Liver (tissue), 3 donors: Measurements from ENCODE around the gene SUCLG2.

Source experiments
- CTCF ChIP-seq: fragments of 150-350 bp; IDR thresholded peaks from 2 replicates; pipeline ENCODE4 v1.5.1; 2017; ENCODE audit warnings: improper control_type of control experiment, low read depth, low read length; ENCODE audit not compliant: missing input control
- FOXA1 ChIP-seq: IDR thresholded peaks from 2 replicates; pipeline ENCODE4 v1.6.1; 2016; ENCODE audit warnings: antibody characterized with exemption
- GABPA ChIP-seq, 2 donors: IDR thresholded peaks in 1 of 2; conservative IDR thresholded peaks in 1 of 2; 2 replicates each; pipeline ENCODE4 v1.6.1; 2016; ENCODE audit warnings: antibody characterized with exemption in 2 of 2, mild to moderate bottlenecking in 1 of 2, moderate library complexity in 1 of 2
- HNF4A ChIP-seq, 2 donors: conservative IDR thresholded peaks; 2 replicates each; pipeline ENCODE4 v1.6.1; 2016; ENCODE audit warnings: antibody characterized with exemption in 2 of 2, mild to moderate bottlenecking in 2 of 2
- HNF4G ChIP-seq: IDR thresholded peaks from 2 replicates; pipeline ENCODE4 v1.6.1; 2016; ENCODE audit warnings: antibody characterized with exemption
- JUND ChIP-seq, 2 donors: IDR thresholded peaks; 2 replicates each; pipeline ENCODE4 v1.6.1; 2016; ENCODE audit warnings: antibody characterized with exemption in 2 of 2
- MAX ChIP-seq: IDR thresholded peaks from 2 replicates; pipeline ENCODE4 v1.6.1; 2016; ENCODE audit warnings: antibody characterized with exemption
- RAD21 ChIP-seq, 2 donors: IDR thresholded peaks; 2 replicates each; pipeline ENCODE4 v1.6.1; 2016; ENCODE audit warnings: antibody characterized with exemption in 2 of 2, mild to moderate bottlenecking in 2 of 2
- REST ChIP-seq: IDR thresholded peaks from 2 replicates; pipeline ENCODE4 v1.6.1; 2016; ENCODE audit warnings: antibody characterized with exemption, mild to moderate bottlenecking
- SP1 ChIP-seq: IDR thresholded peaks from 2 replicates; pipeline ENCODE4 v1.6.1; 2018; ENCODE audit warnings: antibody characterized with exemption, mild to moderate bottlenecking
- TAF1 ChIP-seq: conservative IDR thresholded peaks from 2 replicates; pipeline ENCODE4 v1.6.1; 2016; ENCODE audit warnings: antibody characterized with exemption, mild to moderate bottlenecking
- donor health status: healthy.
- donor health status: healthy.

- no peak for TF ChIP-seq CTCF
- TF ChIP-seq GABPA (IDR thresholded peaks at IDR 0.05 in 1 of 2, conservative IDR thresholded peaks at IDR 0.05 in 1 of 2): no peak
- TF ChIP-seq JUND (IDR thresholded peaks at IDR 0.05): no peak
- no peak for TF ChIP-seq RAD21 (IDR thresholded peaks at IDR 0.05)
- no peak for TF ChIP-seq TAF1
- TF ChIP-seq SP1: no peak
- no peak for TF ChIP-seq FOXA1
- TF ChIP-seq HNF4G: no peak
- no peak for TF ChIP-seq MAX
- TF ChIP-seq REST: no peak
- no peak for TF ChIP-seq HNF4A (conservative IDR thresholded peaks at IDR 0.05)
These were observed 7.7 kb downstream of the SUCLG2 start for GRCh38 chr3:67646586-67647234.
